ENCODE results near the gene METRNL.
A peak's percentile ranks its signal among the peaks of the same experiment; 100 is the strongest.

METRNL gene

DNA sequence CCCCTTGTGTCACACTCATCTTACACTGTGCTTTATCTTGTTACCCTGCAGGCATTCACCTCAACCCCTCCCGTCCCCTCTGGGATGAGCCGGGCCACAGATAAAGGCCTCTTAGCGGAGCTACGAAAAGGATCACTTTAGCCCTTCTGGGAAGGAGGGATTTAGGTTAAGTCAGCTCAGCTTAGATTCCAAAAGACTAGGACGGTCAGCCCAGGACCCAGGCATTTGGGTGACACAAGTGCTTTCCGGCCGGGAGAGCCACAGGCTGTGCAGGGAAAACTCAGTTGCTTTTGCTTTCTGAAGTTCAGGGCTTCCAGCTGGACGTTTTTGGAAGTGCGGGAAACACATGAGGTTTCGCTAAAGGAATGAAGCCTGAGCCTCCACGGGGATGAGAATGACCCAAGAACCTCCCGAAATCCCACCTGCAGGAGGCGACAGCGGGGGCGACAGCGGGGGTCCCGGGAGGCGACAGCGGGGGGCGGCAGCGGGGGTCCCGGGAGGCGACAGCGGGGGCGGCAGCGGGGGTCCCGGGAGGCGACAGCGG is 11.6 kb upstream of the METRNL start:
- DNase-seq, result no peak

DNA sequence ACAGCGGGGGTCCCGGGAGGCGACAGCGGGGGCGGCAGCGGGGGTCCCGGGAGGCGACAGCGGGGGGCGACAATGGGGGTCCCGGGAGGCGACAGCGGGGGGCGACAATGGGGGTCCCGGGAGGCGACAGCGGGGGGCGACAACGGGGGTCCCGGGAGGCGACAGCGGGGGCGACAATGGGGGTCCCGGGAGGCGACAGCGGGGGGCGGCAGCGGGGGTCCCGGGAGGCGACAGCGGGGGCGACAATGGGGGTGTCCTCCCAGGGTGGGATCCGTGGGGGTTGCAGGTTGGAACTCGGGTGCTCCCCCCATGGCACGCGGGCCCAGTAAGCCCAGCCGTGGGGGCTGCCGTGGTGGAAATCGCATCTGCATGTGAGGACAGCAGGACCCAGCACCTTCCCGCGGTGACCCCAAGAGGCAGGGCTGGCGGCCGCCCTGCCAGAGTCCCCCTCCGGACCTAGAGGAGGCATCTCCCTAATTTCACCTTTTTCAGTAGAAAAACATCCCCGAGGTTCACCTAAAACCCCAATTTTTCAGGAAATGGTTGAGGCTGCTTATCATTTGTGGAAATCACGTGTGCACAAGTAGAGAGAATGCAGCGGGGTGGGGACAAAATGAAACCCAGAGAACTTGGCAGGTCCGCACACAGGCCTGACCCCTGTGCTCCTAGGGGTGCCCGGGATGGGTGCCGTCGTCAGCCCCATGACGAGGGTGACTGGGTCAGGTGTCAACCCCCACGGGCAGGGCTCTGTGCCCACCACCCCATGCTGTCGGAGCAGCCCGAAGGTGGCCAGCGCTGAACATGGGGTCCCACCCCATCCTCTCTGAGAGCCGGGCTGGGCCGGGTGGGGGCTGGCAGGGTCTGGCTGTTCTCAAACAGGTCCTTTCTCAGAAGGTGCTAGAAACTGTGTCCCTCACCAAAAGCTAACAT is 10.5 kb upstream of the METRNL start:
- DNase-seq, result no peak

DNA sequence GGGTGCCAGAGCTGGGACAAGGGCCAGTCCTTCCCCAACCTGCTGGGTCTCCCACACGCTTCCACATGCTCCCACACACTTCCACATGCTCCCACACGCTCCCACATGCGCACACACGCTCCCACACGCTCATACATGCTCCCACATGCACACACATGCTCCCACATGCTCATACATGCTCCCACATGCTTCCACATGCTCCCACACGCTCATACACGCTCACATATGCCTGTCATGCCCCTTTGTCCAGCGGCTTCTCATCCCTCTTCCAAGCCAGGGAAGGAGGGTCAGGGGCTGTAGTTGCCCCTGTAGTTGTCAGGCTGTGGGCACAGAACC is 9.9 kb upstream of the METRNL start:
- DNase-seq, result no peak

DNA sequence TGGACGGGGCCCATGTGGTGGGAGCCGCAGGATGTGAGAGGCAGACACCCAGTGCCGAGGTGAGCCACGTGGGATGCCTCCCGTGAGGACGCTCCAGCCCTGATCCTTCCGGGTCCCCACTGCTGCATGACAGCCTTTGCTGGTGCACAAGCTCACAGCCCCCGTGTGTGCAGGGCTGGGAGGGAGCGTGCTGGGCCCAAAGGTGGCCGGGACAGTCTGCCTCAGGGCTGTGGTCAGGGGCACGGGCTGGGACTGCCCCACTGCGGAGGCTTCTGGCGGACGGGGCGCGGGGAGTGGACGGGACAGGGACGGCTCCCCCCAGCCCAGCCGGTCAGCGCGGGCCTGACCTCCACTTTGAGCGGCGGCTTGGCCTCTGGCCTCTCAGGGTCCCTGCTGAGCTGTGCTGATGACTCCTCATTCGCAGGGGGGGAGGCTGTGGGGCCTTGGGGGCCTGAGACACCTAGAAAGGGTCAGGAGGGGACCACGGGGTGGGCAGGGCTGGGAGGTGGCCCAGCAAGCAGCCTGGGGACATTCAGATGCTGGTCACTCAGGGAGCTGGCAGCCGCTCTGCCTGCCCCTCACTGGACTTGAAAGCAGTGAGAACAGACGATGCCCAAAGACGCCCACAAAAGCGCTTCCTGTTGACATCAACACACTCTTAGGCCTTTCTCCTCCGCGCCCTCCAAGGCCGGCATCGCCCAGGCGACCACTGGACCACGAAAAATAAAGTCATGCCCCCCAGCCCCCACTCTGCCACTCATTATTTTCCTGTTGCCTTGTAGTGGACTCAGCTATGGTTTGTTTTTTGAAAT is 9.3 kb upstream of the METRNL start:
- DNase-seq, result no peak

DNA sequence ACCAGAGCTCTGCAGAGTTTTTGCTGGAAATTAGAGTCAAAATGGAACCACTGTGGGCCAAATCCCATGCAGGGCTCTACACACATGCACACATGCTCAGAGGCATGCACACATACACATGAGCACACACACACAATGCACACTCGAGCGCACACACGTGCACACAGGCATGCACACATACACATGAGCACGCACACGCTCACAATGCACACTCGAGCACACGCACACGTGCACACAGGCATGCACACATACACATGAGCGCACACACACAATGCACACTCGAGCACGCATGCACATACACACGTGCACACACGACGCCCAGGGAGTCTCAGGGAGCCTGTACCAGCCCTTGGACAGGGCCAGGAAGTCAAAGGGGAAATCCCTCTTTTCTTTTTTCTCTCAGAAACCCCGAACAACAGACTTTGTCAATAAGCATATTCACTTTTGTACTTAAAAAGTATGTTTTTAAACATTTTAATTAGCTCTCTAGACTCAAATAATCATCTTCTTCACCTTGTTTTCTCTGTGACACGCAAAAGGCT is 8.5 kb upstream of the METRNL start:
- DNase-seq, result no peak

DNA sequence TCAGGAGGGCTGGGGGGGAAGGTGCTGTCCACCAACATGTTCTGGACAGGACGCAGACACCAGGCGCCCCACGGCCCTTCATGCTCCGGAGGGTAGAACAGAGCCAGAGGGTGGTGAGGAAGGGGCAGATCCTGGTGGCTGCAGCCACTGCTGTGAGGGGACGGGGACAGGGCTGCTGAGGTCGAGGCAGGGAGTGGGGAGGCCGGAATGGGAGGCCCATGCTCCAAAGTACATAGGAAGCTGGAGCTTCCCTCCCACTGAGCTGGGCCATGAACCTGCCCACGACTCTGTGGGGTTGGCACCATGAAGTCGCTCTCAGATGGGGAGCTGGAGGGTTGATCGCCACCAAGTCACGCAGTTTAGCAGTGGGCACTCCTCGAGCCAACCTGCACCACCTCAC is 8.0 kb upstream of the METRNL start:
- DNase-seq, result no peak

DNA sequence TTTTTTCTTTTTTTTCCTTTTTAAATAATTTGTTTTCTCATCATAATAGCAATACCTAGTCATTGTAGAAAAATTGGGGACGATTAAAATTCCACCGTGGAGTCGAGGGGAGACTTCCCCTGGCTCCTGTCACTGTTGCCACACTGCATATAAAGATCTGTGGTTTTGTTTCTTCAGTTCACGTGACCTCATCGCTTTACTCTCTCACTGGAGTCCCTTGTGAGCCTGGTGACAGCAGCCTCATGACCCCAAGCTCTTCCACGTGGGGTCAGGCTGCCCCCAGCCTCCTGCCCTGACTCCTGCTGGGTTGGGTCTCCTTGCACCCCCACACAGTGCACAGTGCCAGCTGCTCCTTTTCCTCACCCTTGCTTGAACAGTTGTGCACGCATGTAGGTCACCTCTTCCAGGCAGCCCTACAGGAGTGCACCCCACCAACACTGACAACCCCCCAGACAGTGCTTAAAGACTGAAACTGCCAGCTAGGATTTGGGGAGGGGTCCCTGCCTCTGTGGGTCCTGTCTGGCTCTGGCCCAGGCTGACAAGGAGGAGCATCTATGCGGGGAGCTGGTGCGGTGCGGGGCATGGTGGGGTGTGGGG is 7.3 kb upstream of the METRNL start:
- no peak for DNase-seq

DNA sequence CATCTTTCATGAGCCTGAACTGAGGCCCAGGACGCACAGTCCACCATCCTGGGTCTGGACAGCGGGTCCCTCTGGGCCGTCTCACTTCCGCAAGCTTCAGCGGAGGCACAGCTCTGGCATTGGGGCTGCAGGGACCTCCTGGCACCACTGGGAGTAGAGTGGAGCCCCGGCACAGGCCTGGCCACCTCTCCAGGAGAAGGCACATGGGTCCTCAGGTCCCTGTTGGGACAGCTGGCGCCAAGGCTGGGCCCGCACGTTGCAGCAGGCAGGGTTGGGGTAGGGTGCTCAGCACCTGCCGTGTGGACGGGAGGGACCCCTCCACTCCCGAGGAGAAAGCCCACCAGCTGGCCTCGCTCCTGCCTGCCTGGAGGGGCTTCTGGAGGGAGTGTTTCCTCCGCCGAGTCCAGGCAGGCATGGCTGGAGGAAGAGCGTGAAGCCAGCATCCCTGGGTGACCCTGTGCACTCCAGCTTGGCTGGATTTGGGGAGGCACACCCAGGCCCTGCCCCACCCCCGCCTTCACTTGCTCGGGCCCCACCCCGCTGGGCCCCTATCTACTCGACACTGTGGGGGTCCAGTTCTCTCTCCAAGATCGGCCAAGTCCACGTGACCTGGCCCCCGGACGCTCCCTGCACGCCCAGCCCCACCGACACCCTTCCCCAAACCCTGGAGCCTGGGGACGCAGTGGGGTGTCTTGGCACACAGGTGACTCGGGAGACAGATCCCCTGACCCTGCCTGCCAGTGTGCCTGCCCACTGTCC is 6.6 kb upstream of the METRNL start:
- DNase-seq, result no peak

DNA sequence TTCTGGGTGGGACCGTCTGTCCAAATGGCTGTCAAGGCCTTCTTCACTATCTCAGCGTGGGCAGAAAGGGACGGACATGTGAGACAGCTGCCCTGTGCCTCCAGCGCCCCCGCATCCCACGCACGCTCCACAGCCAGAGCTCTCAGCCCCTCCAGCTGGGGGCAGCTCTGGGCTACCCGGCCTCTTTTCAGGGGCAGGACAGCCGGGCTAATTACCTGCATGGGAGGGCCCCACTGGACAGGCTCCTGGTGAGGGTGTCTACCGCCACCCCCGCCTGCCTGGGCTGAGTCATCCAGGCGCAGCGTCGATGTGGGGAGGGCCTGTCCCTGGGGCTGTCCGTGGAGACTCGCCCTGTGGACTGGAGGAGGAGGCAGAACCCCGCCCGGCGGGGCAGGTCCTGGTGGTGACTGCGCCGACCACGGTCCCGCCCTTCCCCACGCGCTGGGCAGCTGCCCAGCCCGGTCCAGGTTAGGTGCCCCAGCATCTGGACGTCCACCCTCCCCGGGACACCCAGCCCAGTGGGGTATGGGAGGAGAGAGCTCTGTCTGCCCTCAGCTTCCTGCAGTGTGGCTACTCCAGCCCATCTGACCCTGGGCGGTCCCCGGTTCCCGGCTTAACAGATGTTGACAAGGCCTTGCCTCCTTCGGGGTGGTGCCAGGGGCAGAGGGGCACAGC is 5.9 kb upstream of the METRNL start:
- DNase-seq, result no peak

DNA sequence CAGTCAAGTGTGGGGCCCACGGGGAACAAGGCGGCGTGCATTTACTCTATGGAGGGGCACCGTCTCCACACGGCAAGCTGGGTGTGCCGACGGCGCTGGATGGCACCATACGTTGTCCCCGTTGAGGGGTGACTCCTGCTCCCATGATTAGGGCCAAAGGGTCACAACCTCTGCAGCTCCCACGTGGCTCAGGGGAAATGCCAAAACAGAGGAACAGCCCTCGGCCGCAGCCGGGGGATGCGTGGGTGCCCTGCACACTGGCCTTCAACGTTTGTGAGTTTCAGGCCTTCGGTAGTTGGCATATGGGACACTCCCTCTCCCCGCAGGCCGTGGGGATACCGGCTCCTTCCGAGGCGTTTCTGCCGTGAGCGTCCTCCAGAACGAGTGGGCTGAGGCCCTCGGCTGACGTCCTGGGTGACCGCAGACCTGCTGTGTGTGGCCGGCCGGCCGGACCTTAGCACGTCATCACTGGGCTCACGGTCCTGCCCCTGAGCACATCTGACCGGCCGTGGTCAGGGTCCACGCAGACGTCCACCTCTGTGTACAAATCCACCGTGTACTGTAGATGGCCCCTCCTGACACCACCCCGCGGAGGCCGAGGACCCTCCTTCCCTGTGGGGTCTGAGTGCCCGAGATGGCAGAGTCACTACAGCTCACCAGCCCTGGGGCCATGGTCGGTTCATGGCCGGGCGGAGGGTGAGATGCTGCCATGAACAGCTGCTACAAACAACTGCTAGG is 4.8 kb upstream of the METRNL start:
- no peak for DNase-seq

DNA sequence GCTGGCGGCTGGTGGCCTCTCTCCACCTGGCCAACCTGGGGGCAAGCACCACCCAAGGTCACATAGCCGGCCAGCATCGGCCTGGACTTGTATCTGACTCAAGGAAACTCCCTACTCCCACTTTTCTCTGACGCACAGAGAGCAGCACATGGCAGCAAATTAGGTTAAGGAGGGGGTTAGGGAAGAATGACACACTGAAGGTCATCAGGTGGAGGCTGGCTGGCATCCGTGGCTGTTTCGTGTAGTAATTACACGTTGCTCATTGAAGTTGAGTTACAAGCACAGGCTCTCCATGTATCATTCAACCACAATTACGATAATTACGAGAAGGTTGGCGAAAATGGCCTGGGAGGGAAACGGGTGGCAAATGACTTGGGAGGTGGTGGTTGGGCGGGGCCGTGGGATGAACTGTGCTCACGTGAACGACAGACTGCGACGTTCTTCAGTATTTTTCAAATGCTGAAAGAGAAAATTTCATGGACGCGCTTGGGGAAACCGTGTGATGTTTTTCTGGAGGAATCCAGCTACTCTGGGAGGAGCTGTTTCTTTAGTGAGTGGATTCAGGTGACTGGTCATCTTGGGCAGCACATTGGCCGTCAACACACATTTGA is 4.0 kb upstream of the METRNL start:
- DNase-seq, result no peak

DNA sequence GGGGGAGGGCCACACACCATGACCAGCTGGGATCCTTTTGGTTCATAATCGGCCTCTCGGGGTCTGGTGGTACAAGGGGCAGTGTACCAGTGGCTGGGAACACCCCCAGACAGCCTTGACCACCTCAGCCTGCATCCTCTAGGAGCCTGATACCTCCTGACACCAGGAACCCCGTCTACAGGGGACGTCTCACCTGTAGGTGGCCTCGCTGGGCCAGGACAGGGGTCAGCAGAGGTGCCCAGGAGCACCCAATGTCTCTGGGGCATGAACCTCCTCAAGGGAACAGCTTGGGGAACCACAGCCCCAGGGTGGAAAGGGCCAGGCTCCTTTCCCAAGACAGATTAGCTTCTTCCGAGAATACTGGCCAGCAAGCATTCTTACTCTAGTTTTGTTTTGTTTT is 2.5 kb upstream of the METRNL start:
- no peak for DNase-seq

DNA sequence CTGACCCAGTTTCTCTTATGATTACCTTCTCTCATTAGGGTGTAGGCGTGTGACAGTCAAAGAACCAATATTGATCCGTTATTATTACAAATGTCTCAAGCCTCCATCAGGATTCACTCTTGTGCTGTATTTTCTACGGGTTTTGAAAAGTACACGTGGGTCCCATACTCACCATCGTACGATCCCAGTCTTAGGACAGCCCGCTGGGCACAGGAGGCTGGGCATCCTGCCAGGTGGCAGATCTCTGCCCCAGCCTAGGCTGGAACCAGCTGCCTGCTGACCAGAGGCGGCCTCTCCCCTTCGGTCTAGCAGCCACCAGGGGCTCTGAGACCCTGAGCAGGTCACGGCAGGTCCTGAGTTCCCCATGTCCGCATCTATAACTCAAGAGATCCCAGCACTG is 2.0 kb upstream of the METRNL start:
- no peak for DNase-seq

DNA sequence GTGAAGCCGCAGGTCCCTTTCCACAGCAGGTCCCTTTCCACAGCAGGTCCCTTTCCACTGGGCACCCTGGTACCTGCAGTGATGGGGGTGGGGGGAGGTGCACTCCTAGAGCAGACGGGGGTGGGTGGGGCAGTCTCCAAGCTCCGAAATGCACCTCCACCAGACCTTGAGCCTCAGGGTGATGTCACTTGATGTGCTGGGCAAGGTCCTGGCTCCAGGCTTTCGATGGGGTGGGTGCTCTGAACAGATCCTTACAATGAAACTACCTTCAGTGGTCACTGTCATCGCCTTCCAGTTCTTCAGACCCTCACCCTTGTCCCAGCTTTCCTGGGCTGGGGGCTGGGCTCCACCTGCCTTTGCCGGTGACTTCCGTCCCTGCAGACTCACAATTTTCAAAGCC is 1.5 kb upstream of the METRNL start:
- no peak for DNase-seq

DNA sequence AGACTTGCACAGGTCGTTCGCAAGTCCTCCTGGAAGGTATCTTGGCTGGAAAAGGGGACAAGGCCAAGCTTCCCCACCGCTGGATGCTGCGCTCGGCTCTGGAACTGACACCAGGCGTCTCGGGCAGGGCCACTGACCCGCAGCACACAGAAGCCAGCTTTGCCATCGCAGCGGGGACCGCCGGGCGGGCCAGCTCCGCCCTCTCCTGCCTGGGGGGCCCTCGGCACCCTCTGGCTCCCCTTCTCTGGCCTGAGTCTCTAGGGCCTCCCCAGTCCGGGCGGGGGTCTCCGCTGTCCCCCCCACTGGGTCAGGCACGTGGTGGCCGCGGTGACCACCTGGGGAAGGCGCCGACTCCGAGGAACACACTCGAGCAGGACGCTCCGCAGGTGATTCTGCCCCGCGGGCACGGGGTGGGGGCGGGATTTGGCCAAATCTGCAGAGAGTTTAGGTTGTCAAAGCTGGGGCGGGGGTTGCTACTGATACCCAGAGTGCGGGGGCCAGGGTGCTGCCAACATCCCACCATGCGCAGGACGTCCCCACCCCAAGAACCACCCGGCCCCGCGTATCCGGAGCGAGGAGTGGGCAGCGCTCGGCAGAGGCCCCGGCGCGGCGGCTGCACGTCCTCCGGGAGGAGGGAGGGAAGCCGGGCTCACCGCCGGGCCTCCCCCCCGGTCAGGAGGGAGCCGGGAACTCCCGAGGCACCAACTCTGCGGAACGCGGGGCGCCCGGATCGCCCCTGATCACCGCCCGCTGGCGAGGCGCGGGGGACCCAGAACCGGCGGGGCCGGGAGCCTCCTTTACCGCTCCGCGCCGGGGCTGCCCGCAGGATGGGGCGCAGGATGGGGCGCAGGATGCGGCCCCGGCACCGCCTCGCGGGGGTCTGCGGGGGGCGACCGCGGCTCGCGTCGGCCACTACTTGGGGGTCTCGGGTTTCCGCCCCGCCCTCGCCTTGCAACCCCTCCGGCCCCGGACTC is 744 bp upstream of the METRNL start:
- DNase-seq, result no peak

DNA sequence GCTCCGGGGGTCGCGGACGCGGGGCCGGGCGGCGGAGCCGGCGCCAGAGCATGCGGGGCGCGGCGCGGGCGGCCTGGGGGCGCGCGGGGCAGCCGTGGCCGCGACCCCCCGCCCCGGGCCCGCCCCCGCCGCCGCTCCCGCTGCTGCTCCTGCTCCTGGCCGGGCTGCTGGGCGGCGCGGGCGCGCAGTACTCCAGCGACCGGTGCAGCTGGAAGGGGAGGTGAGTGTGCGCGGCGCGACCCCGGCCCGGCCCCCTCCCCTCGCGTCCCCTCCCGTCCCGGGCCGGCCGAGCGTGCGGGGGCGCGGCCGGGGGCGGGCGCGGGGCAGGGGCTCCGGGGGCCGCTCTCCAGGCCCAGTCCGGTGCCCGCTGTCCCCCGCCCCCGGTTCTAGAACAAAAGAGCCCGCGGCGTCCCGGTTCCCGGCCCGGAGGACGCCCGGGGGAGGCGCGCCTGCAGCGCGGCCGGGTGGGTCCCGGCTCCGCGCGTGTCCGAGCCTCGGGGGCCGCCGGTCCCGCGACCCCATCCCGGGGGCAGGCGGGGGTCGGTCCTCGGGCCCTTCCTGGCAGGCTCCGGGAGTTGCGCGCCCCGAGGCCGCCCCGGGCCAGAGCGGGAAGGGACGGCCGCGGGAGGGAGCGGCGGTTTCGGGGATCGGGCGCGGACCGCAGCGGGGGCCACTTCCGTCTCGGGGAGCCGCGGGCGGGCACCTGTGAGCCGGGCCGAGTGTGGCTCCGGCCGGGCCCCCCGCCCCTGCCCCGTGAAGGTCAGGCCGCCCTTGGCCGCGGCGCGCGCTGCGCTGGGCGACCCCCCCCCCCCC is 563 bp downstream of the METRNL start:
- DNase-seq, result no peak

DNA sequence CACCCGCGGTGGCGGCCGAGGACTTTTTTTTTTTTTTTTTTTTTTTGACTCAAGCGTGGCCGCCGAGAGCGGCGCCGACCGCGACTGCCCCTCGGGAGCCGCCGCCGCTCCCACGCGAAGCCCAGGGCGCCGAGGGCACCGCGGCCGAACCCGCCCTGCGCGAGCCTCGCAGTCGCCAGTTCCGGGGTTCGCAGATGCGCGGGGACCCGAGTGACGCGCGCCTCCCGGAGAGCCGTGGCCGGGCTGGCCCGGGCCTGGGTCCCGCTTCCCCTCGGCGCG is 1.1 kb downstream of the METRNL start:
- DNase-seq, result no peak

DNA sequence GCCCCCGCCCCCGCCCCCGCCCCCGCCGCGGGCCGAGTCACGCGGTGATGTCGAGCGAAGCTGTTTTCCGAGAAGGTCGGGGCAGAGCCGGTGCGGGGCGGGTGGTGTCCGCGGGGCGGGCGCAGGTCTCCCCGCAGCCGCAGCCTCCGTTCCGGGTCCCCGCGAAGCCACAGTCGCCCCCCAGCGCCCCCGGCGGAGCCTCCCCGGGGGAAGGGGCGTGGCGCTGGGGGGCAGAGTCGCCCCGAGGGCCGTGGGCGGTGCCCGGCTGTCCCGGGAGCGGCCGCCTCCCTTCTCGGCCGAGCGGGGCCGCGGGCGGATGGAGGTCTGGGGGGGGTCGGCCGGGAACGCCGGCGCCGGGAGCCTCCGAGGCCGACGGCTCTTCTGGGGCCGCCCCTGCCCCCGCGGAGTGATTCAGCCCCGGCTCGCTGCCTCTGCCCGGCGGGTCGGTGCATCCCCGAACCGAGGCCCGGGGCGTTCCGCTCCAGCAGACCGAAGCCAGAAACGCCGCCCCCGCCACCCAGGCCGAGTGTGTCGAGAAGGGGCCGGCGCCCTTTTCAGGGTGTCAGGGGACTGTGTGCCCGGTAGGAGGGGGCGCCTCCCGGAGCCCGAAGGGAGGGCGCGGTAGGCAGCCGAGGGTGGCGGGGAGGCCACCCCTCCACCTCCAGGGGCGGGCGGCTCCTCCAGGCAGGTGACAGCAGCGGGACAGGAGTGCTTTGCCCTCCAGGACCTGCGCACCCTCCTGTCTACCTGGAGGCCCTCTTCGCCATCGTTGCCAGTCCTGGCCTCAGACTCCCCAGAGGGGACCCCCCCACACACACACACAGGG is 1.7 kb downstream of the METRNL start:
- DNase-seq, result peak; percentile 35
